ENCODE measurements around the gene IDI1.
A peak's percentile ranks its signal among the peaks of the same experiment; 100 is the strongest.
"Not testable (repeated sequence)": the region's sequence is repeated elsewhere in the genome, so short reads cannot be mapped to it uniquely, and the experiment has no call there.

Gene IDI1

GRCh38 chr10:1033601-1034000 is 15.3 kb downstream of the IDI1 start:
- DNase-seq: no peak

GRCh38 chr10:1029838-1030237 is 19.1 kb downstream of the IDI1 start:
- no peak for DNase-seq

DNA sequence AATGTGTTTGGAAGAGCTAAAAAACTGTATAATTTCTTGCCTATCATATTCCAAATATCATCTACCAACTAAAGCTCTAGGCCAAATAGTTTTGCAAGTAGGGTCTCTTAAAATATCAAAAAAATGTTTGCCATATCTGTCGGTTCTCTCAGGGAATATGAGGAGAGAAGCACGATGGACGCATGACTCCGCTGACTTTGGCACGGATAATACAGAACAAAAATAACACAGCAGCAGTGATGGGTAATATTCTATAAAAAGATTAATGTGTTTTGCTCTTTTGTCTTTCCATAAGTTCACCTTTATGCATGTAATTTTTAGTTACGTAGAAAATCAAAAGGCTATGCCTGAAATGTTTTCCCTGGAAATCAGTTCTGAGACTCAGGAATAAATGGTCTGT is 22.3 kb downstream of the IDI1 start:
- DNase-seq: no peak

GRCh38 chr10:1025683-1026082 is 23.2 kb downstream of the IDI1 start, which contains the start of gene IDI2:
Gene IDI2 (minus strand): TSS chr10:1025859. CDS start chr10:1024723, 1,136 bp downstream.
- DNase-seq: no peak

- no peak for DNase-seq
Observed at GRCh38 chr10:1024103-1024502, 24.8 kb downstream of the IDI1 start.

DNA sequence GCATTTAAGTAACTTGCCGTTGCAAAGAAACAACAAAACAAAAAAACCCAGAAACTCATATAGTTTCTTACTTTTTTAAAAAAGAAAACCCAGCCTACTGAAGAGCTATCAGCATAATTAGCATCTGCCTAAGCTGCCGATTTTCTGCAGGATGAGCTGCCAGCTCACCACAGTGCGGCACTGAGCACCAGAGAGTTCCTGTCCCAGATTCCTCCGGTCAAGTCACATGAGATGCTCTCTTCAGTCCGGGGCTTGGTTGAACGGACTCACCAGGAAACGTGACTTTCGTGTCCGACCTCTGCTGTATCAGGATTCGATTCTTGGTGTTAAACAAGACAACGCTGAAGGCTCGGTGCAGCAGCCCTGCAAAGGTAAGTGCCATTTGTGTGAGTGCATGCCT is 26.5 kb downstream of the IDI1 start:
- no peak for DNase-seq

GRCh38 chr10:1020958-1021357 is 28.0 kb downstream of the IDI1 start:
- DNase-seq: no peak

- DNase-seq: no peak
Observed at GRCh38 chr10:1020460-1020859, 28.5 kb downstream of the IDI1 start.

- DNase-seq: no peak
Observed at GRCh38 chr10:1019362-1019761, 29.6 kb downstream of the IDI1 start.

DNA sequence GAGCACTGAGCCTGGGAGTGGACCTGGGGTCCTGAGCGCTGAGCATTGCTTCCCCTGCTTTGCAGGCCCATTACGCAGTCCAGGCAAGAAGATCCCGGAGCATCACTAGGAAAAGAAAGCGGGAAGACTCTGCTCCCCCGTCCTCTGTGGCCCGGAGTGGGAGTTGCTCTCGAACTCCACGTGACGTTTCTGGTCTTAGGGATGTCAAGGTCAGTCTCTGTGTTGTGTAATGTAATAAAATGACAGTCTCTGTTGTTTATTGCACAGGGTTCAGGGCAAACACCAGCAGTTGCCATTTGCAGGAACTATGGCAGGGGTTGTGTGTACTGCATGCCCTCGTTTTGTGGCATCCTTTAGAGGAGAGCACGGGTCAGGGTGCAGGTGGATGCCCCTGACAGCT is 33.2 kb downstream of the IDI1 start:
- DNase-seq: no peak

- no peak for DNase-seq
Observed at GRCh38 chr10:1011696-1012095, 37.2 kb downstream of the IDI1 start.

GRCh38 chr10:1010703-1011102 is 38.2 kb downstream of the IDI1 start:
- DNase-seq: no peak

- not testable (repeated sequence) for DNase-seq
Observed at GRCh38 chr10:1009947-1010346, 39.0 kb downstream of the IDI1 start.

GRCh38 chr10:1009071-1009494 is 39.8 kb downstream of the IDI1 start:
- DNase-seq: no peak

DNA sequence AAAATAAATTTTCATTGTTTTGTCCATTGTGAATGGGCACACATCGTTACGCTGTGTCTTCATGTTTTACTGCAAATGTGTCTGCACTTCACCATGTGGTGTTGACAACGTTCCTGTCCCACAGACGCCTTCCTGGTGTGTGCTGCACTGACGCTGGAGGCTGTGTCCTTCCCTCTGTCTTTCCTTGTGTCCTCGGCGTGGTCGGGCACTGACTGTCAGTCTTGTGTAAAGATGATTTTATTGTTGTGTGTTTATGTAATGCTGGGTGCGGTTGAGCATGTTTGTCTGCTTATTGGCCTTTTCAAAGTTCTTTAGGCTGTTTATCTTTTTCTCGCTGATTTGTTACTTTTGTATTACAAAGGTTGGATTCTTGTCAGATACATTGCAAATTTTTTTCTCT is 41.3 kb downstream of the IDI1 start:
- no peak for DNase-seq

DNA sequence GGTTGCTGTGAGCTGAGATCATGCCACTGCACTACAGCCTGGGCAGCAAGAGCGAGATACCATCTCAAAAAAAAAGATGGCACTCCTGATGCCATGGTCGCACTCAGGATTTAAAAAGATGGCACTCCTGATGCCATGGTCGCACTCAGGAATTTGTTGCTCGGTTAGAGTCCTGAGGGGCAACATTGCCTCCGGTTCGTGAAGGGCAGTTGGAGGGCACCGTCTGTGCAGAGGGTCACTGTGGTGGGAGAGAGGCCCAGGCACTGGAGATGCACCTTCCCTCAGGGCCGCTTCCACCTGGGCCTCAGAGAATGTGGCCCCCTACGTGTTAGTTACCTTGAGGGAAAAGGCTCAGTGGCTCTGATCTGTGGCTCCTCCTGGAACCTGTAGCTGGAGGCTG is 42.3 kb downstream of the IDI1 start:
- DNase-seq: no peak

- DNase-seq: no peak
Observed at GRCh38 chr10:1003884-1004670, 44.8 kb downstream of the IDI1 start.

DNA sequence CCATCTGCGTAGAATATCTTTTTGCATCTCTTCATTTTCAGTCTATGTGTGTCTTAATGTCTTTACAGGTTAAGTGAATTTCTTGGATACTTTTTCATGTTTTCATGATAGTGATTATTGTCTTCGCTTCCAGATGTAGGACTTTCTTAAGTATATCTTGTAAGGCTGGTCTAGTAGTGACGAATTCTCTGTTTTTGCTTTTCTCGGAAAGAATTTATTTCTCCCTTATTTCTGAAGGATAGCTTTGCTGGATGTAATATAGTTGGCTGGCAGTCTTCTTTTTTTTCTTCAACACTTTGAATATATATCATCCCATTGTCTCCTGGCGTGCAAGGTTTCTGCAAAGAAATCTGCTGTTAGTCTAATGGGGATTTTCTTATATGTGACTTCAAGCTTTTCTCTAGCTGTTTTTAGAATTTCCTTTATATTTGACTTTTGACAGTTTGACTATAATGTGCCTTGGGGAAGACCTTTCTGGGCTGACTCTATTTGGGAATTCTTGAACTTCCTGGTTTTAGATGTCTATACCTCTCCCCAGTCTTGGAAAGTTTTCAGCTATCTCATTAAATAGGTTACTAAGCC is 46.4 kb downstream of the IDI1 start:
- DNase-seq: peak in 1 of 3 experiments; percentile 1

- no peak for DNase-seq
Observed at GRCh38 chr10:997266-998022, 51.5 kb downstream of the IDI1 start.

DNA sequence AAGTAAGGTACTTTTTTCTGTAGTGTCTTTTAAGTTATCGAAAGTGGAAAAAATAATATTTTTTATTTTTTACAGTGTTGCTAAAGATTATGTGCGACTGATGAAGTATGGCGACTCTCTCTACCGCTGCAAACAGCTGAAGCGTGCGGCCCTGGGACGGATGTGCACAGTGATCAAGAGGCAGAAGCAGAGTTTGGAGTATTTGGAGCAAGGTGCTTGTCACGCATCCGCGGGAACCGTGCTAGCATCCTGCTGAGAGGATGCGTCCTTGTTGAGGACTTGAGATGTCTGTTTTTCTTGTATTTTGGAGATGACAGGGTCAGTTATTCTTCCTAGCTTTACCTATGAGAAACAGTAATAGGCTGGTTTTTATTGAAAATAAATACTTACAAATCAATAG is 52.9 kb downstream of the IDI1 start:
- DNase-seq: no peak

DNA sequence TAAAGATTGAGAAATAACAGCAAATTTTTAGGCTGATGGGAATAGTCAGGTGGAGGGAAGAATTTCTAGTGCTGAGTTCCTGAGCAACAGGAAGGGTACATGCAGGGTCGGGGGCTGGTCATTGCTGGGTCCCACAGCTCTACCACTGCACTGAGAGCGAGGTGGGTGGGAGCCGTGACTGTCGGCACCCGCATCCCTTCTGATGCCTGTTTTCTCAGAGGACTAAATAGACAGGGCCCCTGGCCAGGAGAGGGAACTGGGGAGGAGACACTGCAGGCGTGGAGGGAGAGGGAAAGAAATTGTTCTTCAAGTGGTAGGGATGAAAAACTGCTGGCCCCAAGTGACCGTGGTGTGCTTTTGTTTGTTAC is 53.4 kb downstream of the IDI1 start:
- DNase-seq: no peak

GRCh38 chr10:994836-995558 is 53.9 kb downstream of the IDI1 start:
- DNase-seq: no peak

DNA sequence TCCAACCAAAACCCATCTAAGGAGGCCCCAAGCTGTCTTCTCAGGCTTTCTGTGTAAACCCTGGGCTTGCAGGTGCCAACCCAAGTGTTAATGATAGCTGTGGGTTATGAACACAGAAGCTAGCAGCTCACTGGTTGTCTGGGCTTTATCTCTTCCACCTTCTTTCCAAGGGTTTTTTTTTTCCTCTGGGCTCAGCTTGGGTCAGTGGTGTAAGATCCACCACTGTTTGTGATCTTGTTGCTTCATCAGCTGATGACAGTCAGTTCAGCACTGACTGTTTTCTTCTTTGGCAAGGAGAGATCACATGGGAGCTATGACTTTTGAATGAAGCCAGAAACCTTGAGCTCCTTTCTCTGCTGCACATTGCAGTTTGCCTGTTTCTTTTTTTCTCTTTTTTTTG is 56.0 kb downstream of the IDI1 start:
- DNase-seq: no peak

All from NCI-H1417 (cell line).